Activated naive CD4-positive, alpha-beta T cell treated with anti-CD3 and anti-CD28 coated beads, Interleukin-2, amount 50 U/mL, for 16 hours (primary cell): ENCODE results near the gene RPP25.
"Not testable (repeated sequence)": the region's sequence is repeated elsewhere in the genome, so short reads cannot be mapped to it uniquely, and the experiment has no call there.

Source experiments
- DNase-seq: peaks from one replicate; pipeline ENCODE4 v3.0.0-alpha.2; 2020

RPP25 gene

DNA sequence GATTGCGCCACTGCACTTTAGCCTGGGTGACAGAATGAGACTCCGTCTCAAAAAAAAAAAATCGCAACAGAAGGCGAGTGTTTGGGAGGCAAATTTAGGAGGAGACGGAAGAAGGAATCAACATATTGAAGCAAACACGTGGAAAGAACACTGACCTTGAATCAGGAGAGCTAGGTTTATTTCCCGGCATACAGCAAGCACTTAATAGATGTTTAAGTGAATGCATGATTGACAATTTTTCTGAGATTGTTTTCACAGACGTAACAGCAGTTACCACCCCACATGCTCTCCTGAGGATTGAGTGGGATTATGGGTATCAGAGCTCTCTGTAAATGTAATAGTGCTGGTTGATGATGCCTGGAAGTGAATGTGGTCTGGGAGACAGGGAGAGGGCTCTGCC lies 5.6 kb upstream of the RPP25 start:
- DNase-seq = no peak

DNA sequence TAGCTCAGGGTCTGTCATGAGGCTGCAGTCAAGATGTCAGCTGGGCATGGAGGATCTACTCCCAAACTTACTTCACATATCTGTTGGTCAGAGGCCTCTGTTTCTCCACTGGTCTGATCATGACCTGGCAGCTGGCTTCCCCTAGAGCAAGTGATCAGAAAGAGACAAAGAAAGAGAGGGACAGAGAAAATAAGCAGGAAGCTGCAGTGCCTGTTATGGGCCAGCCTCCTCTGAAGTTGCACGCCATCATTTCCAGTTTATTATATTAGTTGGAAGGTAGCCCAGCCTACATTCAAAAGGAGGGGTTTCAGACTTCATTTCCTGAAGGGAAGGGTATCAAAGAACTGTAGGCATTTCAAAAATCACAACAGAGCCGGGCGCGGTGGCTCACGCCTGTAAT lies 5.0 kb upstream of the RPP25 start:
- DNase-seq = no peak

DNA sequence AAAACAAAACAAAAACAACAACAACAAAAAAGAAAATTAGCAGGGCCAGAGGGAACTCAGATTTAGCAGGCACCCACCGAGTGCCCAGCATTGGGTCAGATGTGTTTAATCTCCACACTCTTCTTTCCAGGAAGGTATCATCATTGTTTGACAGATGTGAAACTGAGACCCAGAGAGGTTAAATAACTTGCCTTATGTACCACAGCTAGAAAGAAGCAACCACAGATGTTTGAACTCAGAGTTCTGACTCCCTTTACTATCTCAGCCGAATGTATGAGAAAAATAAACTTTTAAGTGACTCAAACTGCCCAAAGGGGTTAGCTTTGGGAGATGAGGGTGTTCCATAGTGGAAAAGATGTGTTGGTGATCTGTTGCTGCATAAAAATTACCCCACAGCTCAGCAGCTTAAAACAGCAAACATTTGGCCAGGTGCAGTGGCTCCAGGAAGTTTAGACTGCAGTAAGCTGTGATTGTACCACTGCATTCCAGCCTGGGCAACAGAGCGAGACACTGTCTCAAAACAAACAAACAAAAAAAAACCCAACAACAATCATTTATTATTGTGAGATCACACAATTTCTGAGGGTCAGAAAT lies 4.5 kb upstream of the RPP25 start:
- DNase-seq = no peak

DNA sequence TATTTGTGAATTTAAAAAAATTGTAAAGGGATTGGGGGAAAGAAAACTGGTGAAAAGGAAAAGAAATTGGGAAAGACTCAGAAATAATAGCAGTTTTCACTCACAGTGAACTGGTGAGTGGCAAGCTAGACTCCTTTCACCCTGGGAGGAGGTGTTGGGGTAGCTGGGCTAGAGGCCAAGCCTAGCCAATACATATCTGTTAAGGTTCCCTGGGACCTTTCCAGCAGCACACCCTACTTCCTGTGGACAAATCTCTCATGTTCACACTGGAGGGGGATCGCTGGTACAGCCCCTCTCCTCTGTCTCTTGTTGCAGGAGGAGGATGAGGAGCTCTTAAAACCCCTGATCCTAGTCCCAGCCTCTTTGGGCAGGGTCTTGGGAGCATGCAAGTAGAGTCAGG lies 3.7 kb upstream of the RPP25 start:
- DNase-seq = no peak

DNA sequence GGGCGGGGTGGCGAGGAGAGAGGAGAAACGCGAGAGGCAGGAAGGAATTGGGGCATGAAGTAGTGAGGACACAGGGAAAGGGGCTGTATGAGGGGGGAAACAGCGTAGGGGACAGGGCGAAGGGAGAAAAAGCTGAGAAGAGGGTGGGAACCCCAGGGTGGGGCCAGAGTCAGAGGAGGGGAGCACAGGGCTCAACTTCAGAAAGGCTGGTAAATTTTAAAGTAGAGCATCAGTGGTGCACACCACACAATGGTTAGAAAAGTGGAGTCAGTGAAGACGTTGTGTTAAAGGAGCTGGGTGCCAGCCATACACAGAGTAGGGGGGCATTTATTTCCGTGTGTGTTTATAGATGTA lies 3.0 kb upstream of the RPP25 start:
- DNase-seq = no peak

DNA sequence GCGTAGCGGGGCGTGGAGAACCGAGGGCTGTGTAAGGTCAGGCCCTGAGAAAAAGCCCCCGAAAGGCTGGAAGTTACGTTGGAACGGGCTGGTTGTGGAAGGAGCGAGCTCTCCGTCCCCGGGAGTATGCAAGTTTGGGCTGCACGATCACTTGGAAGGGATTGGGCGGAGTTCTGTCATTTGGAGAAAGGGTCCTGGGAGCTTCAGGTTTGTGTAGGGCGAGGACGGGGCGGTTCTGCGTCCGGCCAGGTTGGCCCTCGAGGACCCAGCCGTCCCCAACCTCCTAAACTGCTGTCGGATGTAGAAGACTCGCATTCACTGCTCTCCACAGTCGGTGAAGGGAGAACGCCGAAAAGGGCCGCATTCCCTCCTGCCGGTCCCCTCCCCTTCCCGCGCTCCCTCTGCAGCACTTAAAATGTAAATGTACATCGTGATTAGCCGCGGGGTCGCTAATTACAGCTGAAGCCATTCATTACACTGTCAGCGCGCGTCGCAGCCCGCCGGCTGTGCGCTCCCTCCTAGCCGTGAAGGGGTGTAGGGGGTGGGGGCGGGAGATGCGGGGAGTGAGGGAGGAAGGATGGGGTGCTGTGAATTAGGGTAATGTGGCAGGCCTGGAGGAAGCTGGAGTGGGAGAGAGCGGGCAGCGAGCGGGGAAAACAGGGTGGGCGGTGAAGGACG lies 2.5 kb upstream of the RPP25 start:
- DNase-seq = no peak

DNA sequence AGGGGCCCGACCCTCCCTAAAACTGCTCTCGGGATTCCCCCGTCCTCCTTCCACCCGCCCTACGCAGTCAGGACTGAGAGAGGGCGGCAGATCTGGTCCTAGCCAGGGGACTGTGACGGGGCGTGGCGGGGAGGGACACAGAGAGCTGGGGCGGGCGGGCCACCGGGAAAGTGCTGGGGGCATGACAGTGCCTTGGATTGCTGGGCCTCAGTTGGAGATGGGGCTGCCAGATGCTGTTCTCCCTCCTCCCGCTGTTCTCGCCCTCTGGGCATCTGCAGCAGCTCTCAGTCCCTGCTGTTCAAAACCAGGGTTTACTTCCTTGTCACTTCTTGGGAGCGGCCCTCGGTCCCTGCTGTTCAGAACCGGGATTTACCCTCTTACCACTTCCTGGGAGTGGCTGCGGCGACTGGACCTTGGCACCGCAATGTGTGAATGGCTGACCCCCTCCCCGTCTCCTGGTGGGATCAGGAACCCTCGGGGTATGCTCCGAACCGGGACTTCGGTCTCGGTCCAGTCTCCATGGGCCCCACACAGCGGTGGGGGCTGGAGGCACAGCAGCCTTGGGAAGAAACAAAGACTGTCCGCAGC lies 1.8 kb upstream of the RPP25 start:
- DNase-seq = peak; percentile 18

DNA sequence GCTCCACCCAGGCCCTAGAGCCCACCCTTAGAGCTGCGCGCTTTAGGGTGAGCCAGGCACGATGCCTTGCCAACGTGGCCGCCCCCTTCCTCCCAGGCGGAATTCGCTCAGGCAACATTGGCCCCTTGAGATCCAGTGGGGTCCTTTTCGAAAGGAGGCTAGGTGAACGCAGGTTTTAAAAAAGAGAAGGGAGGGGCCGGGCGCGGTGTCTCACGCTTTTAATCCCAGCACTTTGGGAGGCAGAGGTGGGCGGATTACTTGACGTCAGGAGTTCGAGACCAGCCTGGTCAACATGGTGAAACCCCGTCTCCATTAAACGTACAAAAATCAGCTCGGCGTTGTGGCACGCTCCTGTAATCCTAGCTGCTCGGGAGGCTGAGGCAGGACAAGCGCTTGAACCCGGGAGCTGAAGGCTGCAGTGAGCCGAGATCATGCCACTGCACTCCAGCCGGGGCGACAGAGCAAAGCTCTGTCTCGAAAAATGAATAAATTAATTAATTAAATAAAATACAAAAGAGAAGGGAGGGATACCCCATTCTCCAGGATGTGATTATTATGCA lies 984 bp upstream of the RPP25 start:
- no peak for DNase-seq

DNA sequence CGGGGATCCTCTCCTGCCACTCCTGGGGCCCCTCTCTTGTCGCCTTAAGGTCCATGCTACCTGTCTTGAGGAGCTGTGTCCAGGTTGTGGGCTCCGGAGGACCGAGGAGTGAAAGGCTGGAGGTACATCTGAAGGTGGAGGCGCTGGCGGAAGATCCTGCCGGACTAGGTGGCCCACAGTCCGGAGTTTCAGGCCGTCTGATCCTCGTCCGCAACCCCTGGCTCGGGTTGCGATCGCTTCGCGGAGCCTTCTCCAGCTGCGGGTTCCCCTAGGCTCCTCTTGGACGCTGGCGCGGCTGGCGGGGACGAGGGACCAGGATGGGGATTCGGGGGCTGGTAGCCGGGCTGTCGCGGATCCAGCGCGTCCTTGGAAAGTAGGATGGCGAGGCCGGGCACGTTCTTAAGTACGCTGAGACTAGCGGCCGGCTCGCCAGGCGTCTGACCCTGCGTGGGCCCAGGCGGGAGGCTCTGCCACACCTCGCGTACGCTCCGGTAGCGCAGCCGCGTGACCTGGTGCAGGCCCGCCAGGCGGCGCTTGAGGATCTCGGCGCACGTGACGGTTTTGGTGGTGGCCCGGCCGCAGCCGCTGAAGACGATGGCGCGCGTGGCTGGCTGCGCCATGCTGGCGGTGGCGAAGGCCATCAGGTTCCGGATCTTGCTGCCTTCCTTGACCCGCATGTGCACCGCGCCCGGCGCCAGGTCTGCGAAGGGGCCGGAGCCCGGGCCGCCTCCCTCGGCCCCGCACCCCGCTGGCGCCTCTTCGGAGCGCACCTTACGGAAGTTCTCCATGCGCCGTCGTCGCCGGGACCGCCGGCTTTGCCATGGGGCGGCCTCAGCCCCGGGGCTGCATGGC lies 550 bp downstream of the RPP25 start:
- peak; percentile 80 for DNase-seq

DNA sequence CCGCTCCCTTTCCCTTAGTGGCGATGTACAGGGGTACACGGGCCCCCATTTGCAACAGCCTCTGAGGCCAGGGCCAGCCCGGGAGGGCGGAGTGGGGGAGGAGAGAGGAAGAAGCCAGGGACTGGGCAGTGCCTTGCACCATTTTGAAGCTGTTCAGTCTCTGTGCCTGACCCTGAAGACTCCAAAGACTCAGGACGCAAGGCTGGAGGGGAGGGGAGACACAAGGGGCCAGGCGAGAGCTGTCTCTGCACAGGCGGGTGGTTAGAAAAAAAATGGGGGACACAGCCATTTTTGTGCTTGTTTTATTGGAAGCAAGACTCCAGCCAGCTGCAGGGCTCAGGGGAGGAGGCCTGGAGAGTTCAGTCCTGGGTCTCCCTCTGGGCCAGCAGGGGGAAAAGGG lies 1.6 kb downstream of the RPP25 start:
- no peak for DNase-seq

DNA sequence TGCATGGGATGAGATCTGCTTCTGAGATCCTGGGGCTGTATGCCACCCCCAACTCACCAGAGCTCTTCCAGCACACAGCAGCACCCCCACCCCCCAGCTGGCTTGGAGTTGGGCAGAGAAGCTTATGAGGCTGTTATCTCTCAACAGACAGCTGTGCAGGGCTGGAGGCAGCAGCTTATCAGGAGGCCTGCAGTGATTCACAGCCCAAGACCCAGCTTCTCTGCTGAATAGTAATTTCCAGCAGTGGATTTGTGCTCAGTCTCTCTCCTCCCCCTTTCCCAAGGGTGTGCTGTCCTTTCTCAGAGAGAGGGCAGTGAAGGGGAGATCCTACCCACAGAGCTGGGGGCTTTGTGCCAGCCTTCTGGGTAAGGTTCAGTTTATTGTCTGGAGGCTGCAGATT lies 2.1 kb downstream of the RPP25 start:
- DNase-seq = no peak

DNA sequence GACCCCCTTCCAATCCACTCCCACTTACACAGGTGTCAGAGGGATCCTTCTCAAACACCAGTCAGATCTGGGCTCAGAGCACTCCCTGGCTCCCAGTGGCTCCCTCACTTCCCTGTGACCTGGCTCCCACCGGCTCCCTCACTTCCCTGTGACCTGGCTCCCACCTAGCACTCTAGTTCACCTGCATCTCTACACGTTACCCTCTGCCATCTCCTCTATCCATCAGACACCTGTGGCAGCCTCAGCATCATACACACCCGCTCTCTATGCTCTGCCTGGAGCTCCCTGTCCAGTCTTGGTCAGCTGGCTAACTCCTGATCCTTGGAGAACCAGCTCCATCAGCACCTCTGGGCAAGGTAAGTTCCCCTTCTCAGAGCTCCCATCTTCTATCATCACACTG lies 5.6 kb downstream of the RPP25 start:
- no peak for DNase-seq

DNA sequence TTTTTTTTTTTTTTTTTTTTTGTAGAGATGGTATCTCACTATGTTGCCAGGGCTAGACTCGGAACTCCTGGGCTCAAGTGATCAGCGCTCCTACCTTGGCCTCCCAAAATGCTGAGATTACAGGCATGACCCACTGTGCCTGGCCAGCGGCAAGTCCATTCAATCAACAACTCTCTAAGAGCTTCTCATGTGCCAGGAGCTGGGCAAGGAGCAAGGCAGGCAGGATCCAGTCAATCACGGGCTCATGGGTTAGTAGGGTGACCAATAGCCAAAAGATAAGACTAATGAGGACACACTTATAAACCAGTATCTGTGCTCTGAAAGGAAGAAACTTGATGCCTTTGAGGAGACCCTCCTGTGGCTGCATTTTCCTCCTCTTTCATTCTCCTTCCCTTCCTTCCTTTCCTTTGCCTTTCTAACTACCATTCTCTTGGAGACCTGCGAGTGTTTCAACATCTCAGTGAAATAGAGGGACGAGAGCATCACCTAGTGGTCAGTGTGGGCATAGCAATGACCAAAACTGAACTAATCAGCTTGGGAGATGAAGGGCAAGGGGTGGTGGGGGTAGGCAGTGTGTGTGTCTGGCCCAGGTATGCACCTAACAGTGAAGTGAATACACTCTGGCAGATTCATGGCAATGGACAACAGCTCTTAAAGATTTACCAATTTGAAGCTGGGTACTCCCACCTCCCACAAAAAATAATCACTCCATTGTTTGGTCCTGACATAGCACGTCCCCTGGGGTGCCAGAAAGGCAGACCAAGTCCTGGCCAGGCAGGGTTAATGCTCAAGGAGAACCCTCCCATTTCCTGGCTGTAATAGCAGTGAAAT lies 6.3 kb downstream of the RPP25 start:
- DNase-seq = peak; percentile 79

DNA sequence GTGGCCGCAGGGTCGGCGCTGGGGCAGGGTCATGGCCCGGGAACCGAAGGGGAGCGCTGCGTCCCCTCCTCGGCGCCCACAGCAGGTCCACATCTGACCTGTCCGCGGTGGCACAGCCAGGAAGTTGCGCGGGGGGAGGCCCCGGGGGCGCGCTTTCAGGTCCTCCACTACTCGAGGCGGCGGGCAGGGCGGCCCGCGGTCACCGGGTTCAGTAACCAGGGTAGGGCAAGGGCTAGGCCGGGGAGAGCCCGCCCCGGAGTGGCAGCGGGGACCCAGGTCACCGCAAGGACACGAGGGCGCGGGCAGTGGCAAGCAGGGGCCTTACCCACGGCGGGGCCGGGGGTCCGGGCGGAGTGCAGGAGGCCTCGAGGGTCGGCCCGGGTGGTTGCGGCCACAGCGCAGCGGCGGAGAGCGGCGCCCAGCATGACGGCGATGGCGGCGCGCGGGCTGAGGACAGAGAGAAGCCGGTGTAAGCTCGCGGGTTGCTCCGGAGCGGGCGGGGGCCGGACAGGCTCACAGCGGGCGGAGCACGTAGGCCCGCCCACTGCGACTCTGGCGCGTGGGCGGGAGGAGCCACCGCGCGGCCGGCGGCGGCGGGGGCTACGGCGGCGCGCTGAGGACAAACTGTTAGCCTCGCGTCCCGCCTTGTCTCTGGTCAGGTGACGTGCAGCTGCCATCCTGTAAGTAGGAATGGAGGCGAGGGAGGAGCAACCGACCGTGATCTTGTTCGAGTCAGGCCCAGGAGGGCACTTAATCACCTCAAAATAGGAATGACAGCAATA lies 18.8 kb downstream of the RPP25 start, which contains the start of gene COX5A:
COX5A (minus strand) TSS at position 484 of the 782 bp plus-strand sequence; CDS start at position 425, 59 bp downstream.
- peak; percentile 92 for DNase-seq

DNA sequence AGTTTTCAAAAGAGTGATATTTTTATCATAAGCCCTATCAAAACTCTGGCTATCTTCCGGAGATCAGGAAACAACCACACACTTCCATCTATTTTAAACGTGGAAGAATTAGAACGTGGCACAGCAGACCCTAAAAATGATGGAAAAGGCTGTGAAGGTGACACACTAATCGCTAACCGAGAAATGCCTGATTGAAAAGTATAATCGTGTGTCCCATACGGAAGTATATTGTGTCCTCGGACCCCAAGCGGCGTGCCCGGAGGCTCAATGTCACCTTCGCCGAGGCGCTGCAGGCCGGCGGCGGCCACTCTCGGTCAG lies 19.3 kb downstream of the RPP25 start:
- DNase-seq = no peak

DNA sequence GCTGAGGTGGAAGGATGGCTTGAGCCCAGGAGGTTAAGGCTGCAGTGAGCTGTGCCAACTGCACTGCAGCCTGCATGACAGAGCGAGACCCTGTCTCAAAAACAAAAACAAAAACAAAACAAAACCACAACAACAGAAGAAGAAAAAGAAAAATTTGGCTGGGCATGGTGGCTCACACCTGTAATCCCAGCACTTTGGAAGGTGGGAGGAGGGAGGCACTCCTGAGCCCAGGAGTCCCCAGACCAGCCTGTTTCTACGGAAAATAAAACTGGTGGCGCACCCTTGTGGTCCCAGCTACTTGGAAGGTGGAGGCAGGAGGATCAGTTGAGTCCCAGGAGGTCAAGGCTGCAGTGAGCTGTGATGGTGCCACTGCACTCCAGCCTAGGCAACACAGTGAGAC lies 21.4 kb downstream of the RPP25 start:
- not testable (repeated sequence) for DNase-seq

DNA sequence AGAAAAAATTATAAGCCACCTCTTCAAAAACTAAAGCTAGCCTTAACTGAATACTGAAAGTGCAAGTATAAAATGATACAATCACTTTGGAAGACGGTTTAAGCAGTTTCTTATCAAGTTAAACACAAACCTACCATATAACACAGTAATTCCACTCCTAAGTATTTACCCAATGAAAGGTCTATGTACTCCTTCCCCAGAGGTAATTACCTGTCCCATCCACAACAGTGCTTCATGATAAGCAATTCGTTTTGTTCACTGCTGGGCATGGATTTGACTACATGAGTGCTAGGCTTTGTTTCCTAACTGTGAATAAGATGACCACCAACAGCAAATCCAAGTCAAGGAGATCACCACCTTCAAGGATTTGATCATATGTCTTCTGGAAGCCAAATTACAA lies 23.0 kb downstream of the RPP25 start:
- no peak for DNase-seq

DNA sequence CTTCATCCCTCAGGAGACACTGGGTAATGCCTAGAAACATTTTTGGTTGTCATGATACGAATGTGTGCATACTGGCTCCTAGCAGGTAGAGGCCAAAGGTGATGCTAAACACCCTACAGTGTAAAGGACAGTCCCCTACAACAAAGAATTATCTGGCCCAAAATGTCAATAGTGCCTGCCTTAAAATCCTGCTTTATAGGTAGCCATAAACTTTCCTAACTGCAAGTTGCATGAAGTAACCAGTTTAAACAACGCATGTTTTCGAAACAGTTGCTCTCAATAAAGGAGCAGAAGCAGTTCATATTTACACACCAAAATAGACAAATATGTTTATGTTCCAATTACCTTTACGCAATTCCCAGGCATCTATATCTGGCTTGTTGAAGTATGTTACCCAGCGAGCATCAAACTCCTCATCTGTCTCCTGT lies 27.8 kb downstream of the RPP25 start:
- no peak for DNase-seq

DNA sequence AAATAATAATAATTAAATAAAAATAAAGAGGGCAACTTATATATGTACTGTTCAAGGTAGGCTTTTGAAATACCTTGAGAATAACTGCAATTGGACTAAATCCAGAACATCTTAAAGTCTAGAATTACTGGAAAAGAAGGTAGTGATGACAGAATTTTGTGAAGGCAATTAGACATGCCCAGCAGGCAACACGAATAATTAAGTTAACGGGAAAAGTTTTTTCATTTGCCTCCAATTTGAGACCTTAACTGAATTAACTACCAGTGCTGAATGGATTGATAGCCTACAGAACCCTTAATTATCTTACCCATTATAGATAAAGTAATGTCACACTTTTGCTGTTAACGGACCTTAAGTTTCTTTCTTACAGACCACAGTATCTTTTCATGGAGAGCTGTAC lies 32.0 kb downstream of the RPP25 start:
- no peak for DNase-seq

DNA sequence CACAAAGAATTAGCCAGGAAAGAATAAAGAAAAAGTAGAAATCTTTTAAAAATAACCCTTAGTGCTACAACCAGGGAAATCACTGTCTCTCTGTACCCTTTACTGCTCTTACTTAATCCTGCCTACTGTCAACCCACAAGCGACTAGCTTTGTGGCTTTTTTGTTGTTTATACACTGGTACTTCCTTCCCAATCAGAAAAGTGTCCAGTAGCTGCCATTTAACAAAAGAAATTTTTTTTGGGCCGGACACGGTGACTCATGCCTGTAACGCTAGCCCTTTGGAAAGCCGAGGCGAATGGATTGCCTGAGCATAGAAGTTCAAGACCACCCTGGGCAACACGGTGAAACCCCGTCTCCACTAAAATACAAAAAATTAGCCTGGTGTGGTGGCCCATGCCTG lies 36.1 kb downstream of the RPP25 start:
- no peak for DNase-seq

DNA sequence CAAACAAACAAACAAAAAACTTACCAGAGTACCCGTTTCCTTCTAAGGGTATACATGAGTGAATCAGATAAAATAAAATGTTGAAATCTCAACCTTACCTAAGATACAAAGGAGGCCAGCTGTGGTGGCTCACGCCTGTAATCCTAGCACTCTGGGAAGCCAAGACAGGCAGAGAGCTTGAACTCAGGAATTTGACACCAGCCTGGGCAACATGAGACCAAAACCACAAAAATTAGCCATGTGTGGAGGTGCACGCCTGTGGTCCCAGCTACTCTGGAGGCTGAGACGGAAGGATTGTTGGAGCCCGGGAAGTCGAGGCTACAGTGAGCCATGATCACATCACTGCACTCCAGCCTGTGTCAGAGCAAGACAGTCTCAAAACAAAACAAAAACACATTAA lies 38.9 kb downstream of the RPP25 start:
- DNase-seq = no peak

DNA sequence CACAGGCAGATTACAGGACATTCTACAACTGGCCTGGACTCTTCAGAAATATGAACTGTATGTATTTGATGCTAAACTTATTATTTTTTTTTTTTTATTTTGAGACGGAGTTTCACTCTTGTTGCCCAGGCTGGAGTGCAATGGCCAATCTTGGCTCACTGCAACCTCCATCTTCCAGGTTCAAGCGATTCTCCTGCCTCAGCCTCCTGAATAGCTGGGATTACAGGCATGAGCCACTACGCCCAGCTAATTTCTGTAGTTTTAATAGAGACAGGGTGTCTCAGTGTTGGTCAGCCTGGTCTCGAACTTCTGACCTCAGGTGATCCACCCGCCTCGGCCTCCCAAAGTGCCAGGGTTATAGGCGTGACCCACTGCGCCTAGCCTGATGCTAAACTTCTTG lies 42.8 kb downstream of the RPP25 start:
- DNase-seq = not testable (repeated sequence)
